Nephron progenitor cell (in vitro differentiated cells): ENCODE results near the gene LGR5.
A peak's percentile ranks its signal among the peaks of the same experiment; 100 is the strongest.

ENCODE experiments used
- DNase-seq: peaks from one replicate; pipeline ENCODE4 v3.0.0; 2021
- H3K27ac Mint-ChIP-seq: 2 replicates; pipeline ENCODE4 v1.8.0; 2021; ENCODE audit warnings: mild to moderate bottlenecking, moderate library complexity, mixed read lengths
- H3K27me3 Mint-ChIP-seq: 2 replicates; pipeline ENCODE4 v1.8.0; 2021; ENCODE audit warnings: mild to moderate bottlenecking, low read depth, mixed read lengths; ENCODE audit not compliant: poor library complexity
- H3K36me3 Mint-ChIP-seq: 2 replicates; pipeline ENCODE4 v1.8.0; 2021; ENCODE audit warnings: low read depth, mixed read lengths
- H3K4me1 Mint-ChIP-seq: 2 replicates; pipeline ENCODE4 v1.8.0; 2021; ENCODE audit warnings: mixed read lengths
- H3K4me3 Mint-ChIP-seq: 2 replicates; pipeline ENCODE4 v1.8.0; 2021; ENCODE audit warnings: mild to moderate bottlenecking, moderate library complexity, mixed read lengths
- H3K9me3 Mint-ChIP-seq: 2 replicates; pipeline ENCODE4 v1.8.0; 2021; ENCODE audit warnings: mild to moderate bottlenecking, moderate library complexity, mixed read lengths
- CTCF ChIP-seq: fragments of 200-600 bp; sonication (generic); IDR thresholded peaks from 2 replicates; pipeline ENCODE4 v1.5.0; 2021; ENCODE audit warnings: antibody characterized with exemption

The LGR5 gene

GRCh38 chr12:71431991-71432390 lies 7.6 kb upstream of the LGR5 start:
- Mint-ChIP-seq H3K27me3 (peaks cover 17% of the 10 kb centered on the region), H3K9me3 (peaks cover 46% of the 10 kb centered on the region), H3K4me3 (no peak overlapping the region), H3K27ac (no peak overlapping the region), H3K4me1 (no peaks in the 10 kb centered on the region), H3K36me3 (peaks cover 16% of the 10 kb centered on the region)
- no peak for TF ChIP-seq CTCF
- DNase-seq: no peak

DNA sequence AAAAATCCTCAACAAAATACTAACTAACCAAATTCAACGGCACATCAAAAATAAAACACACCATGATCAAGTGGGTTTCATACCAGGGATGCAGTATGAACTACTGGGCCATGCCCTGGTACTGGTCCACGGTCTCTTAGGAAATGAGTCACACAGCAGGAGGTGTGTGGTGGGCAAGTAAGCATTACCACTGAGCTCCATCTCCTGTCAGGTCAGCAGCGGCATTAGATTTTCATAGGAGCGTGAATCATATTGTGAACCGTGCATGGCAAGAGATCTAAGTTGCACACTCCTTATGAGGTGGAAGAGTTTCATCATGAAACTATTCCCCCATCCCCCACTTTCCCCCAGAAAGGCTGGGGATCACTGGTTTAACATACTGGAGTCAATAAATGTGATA lies 6.7 kb upstream of the LGR5 start:
- Mint-ChIP-seq H3K36me3 (peaks cover 23% of the 10 kb centered on the region), H3K4me1 (no peaks in the 10 kb centered on the region), H3K4me3 (no peak overlapping the region), H3K27ac (no peak overlapping the region), H3K27me3 (peaks cover 22% of the 10 kb centered on the region), H3K9me3 (peaks cover 54% of the 10 kb centered on the region)
- DNase-seq: no peak
- no peak for TF ChIP-seq CTCF

- Mint-ChIP-seq H3K27ac (no peak overlapping the region), H3K4me3 (no peak overlapping the region), H3K9me3 (peaks cover 54% of the 10 kb centered on the region), H3K27me3 (peaks cover 47% of the 10 kb centered on the region), H3K4me1 (peaks cover 27% of the 10 kb centered on the region), H3K36me3 (peaks cover 23% of the 10 kb centered on the region)
- DNase-seq: no peak
- no peak for TF ChIP-seq CTCF
These were observed 2.9 kb upstream of the LGR5 start for GRCh38 chr12:71436696-71437095.

GRCh38 chr12:71438670-71439361 lies 782 bp upstream of the LGR5 start:
- Mint-ChIP-seq H3K27me3 (peaks cover 54% of the 10 kb centered on the region), H3K9me3 (peaks cover 40% of the 10 kb centered on the region), H3K27ac (no peak overlapping the region), H3K4me3 (peak overlapping the region; percentile 90), H3K36me3 (peaks cover 23% of the 10 kb centered on the region), H3K4me1 (peaks cover 32% of the 10 kb centered on the region)
- DNase-seq: no peak
- TF ChIP-seq CTCF: no peak

DNA sequence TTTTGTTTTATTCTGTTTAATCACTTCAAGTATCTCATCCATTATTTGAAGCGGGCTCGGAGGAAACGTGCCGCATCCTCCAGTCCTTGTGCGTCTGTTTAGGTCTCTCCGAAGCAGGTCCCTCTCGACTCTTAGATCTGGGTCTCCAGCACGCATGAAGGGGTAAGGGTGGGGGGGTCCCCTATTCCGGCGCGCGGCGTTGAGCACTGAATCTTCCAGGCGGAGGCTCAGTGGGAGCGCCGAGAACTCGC lies 311 bp upstream of the LGR5 start:
- Mint-ChIP-seq H3K27me3 (peaks cover 52% of the 10 kb centered on the region), H3K4me1 (peaks cover 32% of the 10 kb centered on the region), H3K4me3 (peak overlapping the region; percentile 90), H3K27ac (no peak overlapping the region), H3K9me3 (peaks cover 35% of the 10 kb centered on the region), H3K36me3 (peaks cover 23% of the 10 kb centered on the region)
- no peak for DNase-seq
- no peak for TF ChIP-seq CTCF

DNA sequence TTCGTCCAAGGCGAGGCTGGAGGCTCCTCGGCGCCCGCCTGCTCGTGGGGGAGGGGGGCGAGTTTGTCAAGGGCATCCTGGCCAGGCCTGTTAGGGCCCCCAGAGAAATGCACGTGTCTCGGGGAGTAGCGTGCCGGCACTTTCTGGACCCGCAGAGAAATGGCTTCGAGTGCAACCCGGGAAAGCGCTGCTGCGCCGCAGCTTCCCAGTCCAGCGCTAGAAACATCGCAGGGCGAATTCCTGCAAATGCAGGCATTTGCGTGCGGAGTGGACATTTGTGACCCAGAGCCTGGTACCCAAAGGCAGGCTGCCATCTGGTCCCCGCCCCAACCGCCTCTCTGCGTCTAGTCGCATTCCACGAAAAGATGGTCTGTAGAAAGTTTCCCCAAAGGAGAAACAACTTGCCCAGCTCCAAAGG lies 756 bp downstream of the LGR5 start:
- peak; percentile 43 for DNase-seq
- H3K4me3 Mint-ChIP-seq: peak overlapping the region; percentile 90
- H3K27me3 Mint-ChIP-seq: peaks cover 51% of the 10 kb centered on the region
- peaks cover 32% of the 10 kb centered on the region for H3K4me1 Mint-ChIP-seq
- TF ChIP-seq CTCF: no peak
- peaks cover 24% of the 10 kb centered on the region for H3K9me3 Mint-ChIP-seq
- no peak overlapping the region for H3K27ac Mint-ChIP-seq
- H3K36me3 Mint-ChIP-seq: peaks cover 17% of the 10 kb centered on the region
